ENCODE results near the gene MBLAC1.

DNA sequence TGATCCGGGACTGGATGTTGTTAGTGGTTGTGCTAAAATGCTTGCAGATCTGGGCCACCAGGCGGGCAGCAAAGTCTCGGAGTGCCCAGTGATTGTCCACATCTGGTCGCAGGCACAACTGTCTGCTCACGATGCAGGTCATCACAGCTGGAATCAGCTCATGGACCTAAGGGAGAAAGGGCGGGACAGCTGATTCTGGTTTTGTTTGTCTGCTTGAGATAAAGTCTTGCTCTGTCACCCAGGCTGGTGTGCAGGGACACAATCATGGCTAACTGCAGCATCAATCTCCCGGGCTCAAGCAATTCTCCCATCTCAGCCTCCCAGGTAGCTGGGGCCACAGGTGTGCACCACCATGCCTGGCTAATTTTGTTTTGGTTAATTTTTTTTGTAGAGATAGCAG is 15.6 kb upstream of the MBLAC1 start:
- TF ChIP-seq SIX5 (IDR thresholded peaks at IDR 0.05; ENCODE audit: low read depth, low read length, severe bottlenecking) (no peak), JUNB (IDR thresholded peaks at IDR 0.05) (no peak), USF2 (IDR thresholded peaks at IDR 0.05; ENCODE audit: borderline replicate concordance, low read depth, low read length) (no peak), REST (IDR thresholded peaks at IDR 0.05; ENCODE audit: low read depth, low read length) (no peak)
- TF ChIP-seq, protein P1, sequence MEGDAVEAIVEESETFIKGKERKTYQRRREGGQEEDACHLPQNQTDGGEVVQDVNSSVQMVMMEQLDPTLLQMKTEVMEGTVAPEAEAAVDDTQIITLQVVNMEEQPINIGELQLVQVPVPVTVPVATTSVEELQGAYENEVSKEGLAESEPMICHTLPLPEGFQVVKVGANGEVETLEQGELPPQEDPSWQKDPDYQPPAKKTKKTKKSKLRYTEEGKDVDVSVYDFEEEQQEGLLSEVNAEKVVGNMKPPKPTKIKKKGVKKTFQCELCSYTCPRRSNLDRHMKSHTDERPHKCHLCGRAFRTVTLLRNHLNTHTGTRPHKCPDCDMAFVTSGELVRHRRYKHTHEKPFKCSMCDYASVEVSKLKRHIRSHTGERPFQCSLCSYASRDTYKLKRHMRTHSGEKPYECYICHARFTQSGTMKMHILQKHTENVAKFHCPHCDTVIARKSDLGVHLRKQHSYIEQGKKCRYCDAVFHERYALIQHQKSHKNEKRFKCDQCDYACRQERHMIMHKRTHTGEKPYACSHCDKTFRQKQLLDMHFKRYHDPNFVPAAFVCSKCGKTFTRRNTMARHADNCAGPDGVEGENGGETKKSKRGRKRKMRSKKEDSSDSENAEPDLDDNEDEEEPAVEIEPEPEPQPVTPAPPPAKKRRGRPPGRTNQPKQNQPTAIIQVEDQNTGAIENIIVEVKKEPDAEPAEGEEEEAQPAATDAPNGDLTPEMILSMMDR (IDR thresholded peaks at IDR 0.05 in 2 of 3, conservative IDR thresholded peaks at IDR 0.05 in 1 of 3; ENCODE audit: control insufficient read depth in 2 of 3, extremely low read depth in 1 of 3, insufficient read depth in 1 of 3, low read depth in 3 of 3, low read length in 3 of 3) = no peak

All from GM12878 (cell line).